IPS-11a (cell line): ENCODE measurements around the gene RALA.
"Not testable (repeated sequence)": the region's sequence is repeated elsewhere in the genome, so short reads cannot be mapped to it uniquely, and the experiment has no call there.

ENCODE experiments used
- H3K4me3 ChIP-seq: one replicate; pipeline ENCODE4 v1.5.1; 2013; ENCODE audit warnings: low read depth, low read length, control low read depth

The RALA gene

GRCh38 chr7:39645482-39646407 is 22.4 kb downstream of the RALA start:
- no peak overlapping the region for H3K4me3 ChIP-seq

- H3K4me3 ChIP-seq: no peak overlapping the region
Measured at GRCh38 chr7:39647816-39648215, 24.4 kb downstream of the RALA start.

- H3K4me3 ChIP-seq: no peak overlapping the region
Measured at GRCh38 chr7:39650676-39651075, 27.3 kb downstream of the RALA start.

GRCh38 chr7:39651265-39651664 is 27.9 kb downstream of the RALA start:
- H3K4me3 ChIP-seq: no peak overlapping the region

- no peak overlapping the region for H3K4me3 ChIP-seq
Measured at GRCh38 chr7:39656415-39656814, 33.0 kb downstream of the RALA start.

GRCh38 chr7:39659356-39660013 is 36.1 kb downstream of the RALA start:
- no peak overlapping the region for H3K4me3 ChIP-seq

- no peak overlapping the region for H3K4me3 ChIP-seq
Measured at GRCh38 chr7:39661960-39662359, 38.6 kb downstream of the RALA start.

GRCh38 chr7:39663263-39663662 is 39.9 kb downstream of the RALA start:
- H3K4me3 ChIP-seq: no peak overlapping the region

- no peak overlapping the region for H3K4me3 ChIP-seq
Measured at GRCh38 chr7:39664057-39664456, 40.7 kb downstream of the RALA start.

- no peak overlapping the region for H3K4me3 ChIP-seq
Measured at GRCh38 chr7:39664585-39664984, 41.2 kb downstream of the RALA start.

- no peak overlapping the region for H3K4me3 ChIP-seq
Measured at GRCh38 chr7:39666562-39666961, 43.2 kb downstream of the RALA start.

GRCh38 chr7:39667341-39667923 is 44.1 kb downstream of the RALA start:
- no peak overlapping the region for H3K4me3 ChIP-seq

GRCh38 chr7:39668280-39668679 is 44.9 kb downstream of the RALA start:
- not testable (repeated sequence) for H3K4me3 ChIP-seq

GRCh38 chr7:39670052-39670451 is 46.7 kb downstream of the RALA start:
- H3K4me3 ChIP-seq: no peak overlapping the region

- H3K4me3 ChIP-seq: no peak overlapping the region
Measured at GRCh38 chr7:39670934-39671333, 47.6 kb downstream of the RALA start.

GRCh38 chr7:39672176-39672575 is 48.8 kb downstream of the RALA start:
- no peak overlapping the region for H3K4me3 ChIP-seq

- H3K4me3 ChIP-seq: no peak overlapping the region
Measured at GRCh38 chr7:39673868-39674267, 50.5 kb downstream of the RALA start.

- no peak overlapping the region for H3K4me3 ChIP-seq
Measured at GRCh38 chr7:39674406-39674805, 51.0 kb downstream of the RALA start.

- no peak overlapping the region for H3K4me3 ChIP-seq
Measured at GRCh38 chr7:39676346-39676745, 53.0 kb downstream of the RALA start.

- no peak overlapping the region for H3K4me3 ChIP-seq
Measured at GRCh38 chr7:39678930-39679709, 55.7 kb downstream of the RALA start.

- not testable (repeated sequence) for H3K4me3 ChIP-seq
Measured at GRCh38 chr7:39679874-39680273, 56.5 kb downstream of the RALA start.
